ENCODE data around the gene CMTM8.

CMTM8 gene

GRCh38 chr3:32239307-32240158 lies 1.1 kb downstream of the CMTM8 start:
- CTCF ChIA-PET, result interaction anchor here (0.6 to 1.6 kb wide), 3 partner anchors 8 to 62 kb away, joined by 3 to 6 read pairs (median 3); no protein-coding TSS in a partner anchor
- TF ChIP-seq CTCF (IDR thresholded peaks at IDR 0.05; ENCODE audit: control extremely low read depth, extremely low read depth, low read depth, missing control alignments), result no peak
- DNase-seq (ENCODE audit: extremely low spot score), result no peak

DNA sequence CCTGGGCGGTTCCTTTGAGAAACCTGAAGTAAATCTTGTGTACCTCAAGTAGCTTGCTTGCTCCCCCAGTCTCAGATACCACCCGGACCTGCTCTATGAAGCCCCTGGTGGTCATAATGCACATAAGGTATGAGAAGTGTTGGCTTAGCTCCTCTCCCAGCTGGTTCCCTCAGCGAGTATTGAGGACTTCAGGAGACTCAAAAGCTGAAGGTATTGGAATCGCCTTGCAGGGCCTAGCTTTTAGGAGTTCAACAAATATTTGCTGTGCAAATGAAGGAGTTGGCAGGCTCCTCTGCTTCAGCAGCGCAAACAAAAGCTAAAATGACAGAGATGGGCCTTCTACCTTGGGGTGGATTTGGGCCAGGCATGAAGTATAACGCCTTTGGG lies 1.7 kb downstream of the CMTM8 start:
- peak; percentile 20 for TF ChIP-seq CTCF (IDR thresholded peaks at IDR 0.05; ENCODE audit: control extremely low read depth, extremely low read depth, low read depth, missing control alignments)
- CTCF ChIA-PET, result interaction anchor here (0.6 to 1.6 kb wide), 3 partner anchors 9 to 63 kb away, joined by 3 to 6 read pairs (median 3); no protein-coding TSS in a partner anchor
- DNase-seq (ENCODE audit: extremely low spot score), result peak; percentile 35
- POLR2A ChIA-PET, result no interaction called here

More at GRCh38 chr3:32239307-32240158, 1.1 kb downstream of the CMTM8 start:
- POLR2A ChIA-PET, result no interaction called here

DNA sequence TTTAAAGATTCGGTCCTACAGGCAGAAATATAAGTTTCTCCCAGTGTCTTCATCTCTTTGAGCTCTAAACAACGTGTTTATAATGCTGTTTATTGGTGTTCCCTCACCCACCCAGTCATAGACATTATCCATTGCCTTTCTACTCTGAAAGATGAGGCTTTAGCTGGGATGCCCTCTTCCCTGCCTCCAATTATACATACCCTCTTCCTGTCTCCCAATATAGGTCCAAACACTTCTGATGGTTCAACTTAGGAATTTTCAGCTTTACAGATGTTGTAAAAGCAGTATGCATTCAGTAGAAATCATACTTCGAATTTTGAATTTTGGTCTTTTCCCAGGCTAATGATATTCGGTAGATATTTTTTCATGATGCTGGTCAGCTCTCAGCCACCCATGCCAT lies 2.6 kb downstream of the CMTM8 start:
- POLR2A ChIA-PET, result no interaction called here
- DNase-seq (ENCODE audit: extremely low spot score), result no peak

GRCh38 chr3:32243519-32243918 lies 5.0 kb downstream of the CMTM8 start:
- no peak for DNase-seq (ENCODE audit: extremely low spot score)
- TF ChIP-seq CTCF (IDR thresholded peaks at IDR 0.05; ENCODE audit: control extremely low read depth, extremely low read depth, low read depth, missing control alignments), result no peak
- ChIA-PET CTCF (interaction anchor here (1.1 to 2.1 kb wide), 2 partner anchors 14 to 66 kb away, joined by 3 to 7 read pairs; no protein-coding TSS in a partner anchor), POLR2A (no interaction called here)

More for the DNA sequence above, 2.6 kb downstream of the CMTM8 start:
- no peak for TF ChIP-seq CTCF (IDR thresholded peaks at IDR 0.05; ENCODE audit: control extremely low read depth, extremely low read depth, low read depth, missing control alignments)
- CTCF ChIA-PET, result interaction anchor here (1.2 to 1.6 kb wide), 2 partner anchors 9 to 14 kb away, joined by 3 to 6 read pairs; no protein-coding TSS in a partner anchor

GRCh38 chr3:32245200-32245599 lies 6.7 kb downstream of the CMTM8 start:
- CTCF ChIA-PET, result no interaction called here
- no peak for TF ChIP-seq CTCF (IDR thresholded peaks at IDR 0.05; ENCODE audit: control extremely low read depth, extremely low read depth, low read depth, missing control alignments)
- POLR2A ChIA-PET, result no interaction called here
- no peak for DNase-seq (ENCODE audit: extremely low spot score)

GRCh38 chr3:32246079-32246675 lies 7.7 kb downstream of the CMTM8 start:
- ChIA-PET CTCF (interaction anchor here (1.6 kb wide), 1 partner anchor 10 kb away, joined by 3 read pairs; no protein-coding TSS in a partner anchor), POLR2A (no interaction called here)
- TF ChIP-seq CTCF (IDR thresholded peaks at IDR 0.05; ENCODE audit: control extremely low read depth, extremely low read depth, low read depth, missing control alignments), result no peak
- DNase-seq (ENCODE audit: extremely low spot score), result no peak

Measured in GM10248 (cell line).